Tibial artery (tissue), 4 donors: ENCODE data around the gene NENF.
"Not testable (repeated sequence)": the region's sequence is repeated elsewhere in the genome, so short reads cannot be mapped to it uniquely, and the experiment has no call there.

Experiments used
- DNase-seq, 2 donors: peaks; one replicate each; pipeline ENCODE4 v3.0.0-alpha.2; 2019
- H3K27ac ChIP-seq, 2 donors: fragments of 200-600 bp; sonication (generic) in 1 of 2; 1 replicate in 1 of 2; 2 replicates in 1 of 2; pipeline ENCODE4 v1.5.1; 2018 to 2019; ENCODE audit warnings: mild to moderate bottlenecking in 1 of 2
- H3K27me3 ChIP-seq, 2 donors: fragments of 200-600 bp; sonication (generic) in 1 of 2; one replicate each; pipeline versions ENCODE4 v1.5.1 to v1.6.0; 2016 to 2019
- H3K36me3 ChIP-seq, 3 donors: fragments of 200-600 bp; sonication (generic) in 2 of 3; one replicate each; pipeline ENCODE4 v1.5.1; 2016 to 2019; ENCODE audit warnings: mild to moderate bottlenecking in 2 of 3
- H3K4me1 ChIP-seq, 4 donors: fragments of 200-600 bp; sonication (generic) in 2 of 4; 1 replicate in 3 of 4; 2 replicates in 1 of 4; pipeline ENCODE4 v1.5.1; 2016 to 2019
- H3K4me3 ChIP-seq, 2 donors: fragments of 200-600 bp; sonication (generic) in 1 of 2; 1 replicate in 1 of 2; 2 replicates in 1 of 2; pipeline ENCODE4 v1.5.1; 2018 to 2019; ENCODE audit warnings: mild to moderate bottlenecking in 2 of 2
- H3K9me3 ChIP-seq, 3 donors: fragments of 200-600 bp; sonication (generic) in 1 of 3; one replicate each; pipeline ENCODE4 v1.5.1; 2016 to 2019
- intact Hi-C: fragments of 100-400 bp; cut with DNase I; formaldehyde crosslinking; loops from one replicate; pipeline ENCODE4 v1.15.0; 2023; ENCODE audit warnings: low total_unique reads
- TF ChIP-seq, protein P1 (sequence below), 2 experiments: fragments of 200-600 bp in 1 of 2; fragments of 450-650 bp in 1 of 2; IDR thresholded peaks; one replicate each; pipeline ENCODE4 v1.5.1; 2017 to 2019; ENCODE audit warnings: antibody characterized with exemption in 2 of 2, mild to moderate bottlenecking in 1 of 2, moderate library complexity in 1 of 2

NENF gene

DNA sequence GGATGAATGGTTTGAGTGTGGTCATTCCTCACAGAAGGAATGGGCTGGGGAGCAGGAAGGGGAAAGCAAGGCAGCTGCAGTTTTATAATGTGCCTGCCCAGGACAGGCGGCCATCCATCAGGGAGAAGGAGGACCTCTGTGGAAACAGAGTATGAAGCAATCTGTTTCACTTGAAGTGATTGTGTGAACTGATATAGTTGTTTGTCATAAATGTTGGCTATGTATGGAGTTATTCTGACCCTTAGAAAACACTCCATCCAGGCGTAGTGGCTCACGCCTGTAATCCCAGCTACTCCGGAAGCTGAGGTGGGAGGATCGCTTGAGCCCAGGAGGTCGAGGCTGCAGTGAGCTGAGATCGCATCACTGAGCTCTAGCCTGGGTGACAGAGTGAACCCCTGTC is 46.5 kb downstream of the NENF start:
- DNase-seq: no peak
- intact Hi-C loops: loop anchor here (10.0 kb wide), 2 partner anchors 136 to 316 kb away; partner anchors contain the start of genes NSL1 and TATDN3
- TF ChIP-seq, protein P1, sequence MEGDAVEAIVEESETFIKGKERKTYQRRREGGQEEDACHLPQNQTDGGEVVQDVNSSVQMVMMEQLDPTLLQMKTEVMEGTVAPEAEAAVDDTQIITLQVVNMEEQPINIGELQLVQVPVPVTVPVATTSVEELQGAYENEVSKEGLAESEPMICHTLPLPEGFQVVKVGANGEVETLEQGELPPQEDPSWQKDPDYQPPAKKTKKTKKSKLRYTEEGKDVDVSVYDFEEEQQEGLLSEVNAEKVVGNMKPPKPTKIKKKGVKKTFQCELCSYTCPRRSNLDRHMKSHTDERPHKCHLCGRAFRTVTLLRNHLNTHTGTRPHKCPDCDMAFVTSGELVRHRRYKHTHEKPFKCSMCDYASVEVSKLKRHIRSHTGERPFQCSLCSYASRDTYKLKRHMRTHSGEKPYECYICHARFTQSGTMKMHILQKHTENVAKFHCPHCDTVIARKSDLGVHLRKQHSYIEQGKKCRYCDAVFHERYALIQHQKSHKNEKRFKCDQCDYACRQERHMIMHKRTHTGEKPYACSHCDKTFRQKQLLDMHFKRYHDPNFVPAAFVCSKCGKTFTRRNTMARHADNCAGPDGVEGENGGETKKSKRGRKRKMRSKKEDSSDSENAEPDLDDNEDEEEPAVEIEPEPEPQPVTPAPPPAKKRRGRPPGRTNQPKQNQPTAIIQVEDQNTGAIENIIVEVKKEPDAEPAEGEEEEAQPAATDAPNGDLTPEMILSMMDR (IDR thresholded peaks at IDR 0.05): no peak
- peaks cover 0 to 41% (median 17%) of the 10 kb centered on the region in 4 donors for H3K4me1 ChIP-seq
- no peaks in the 10 kb centered on the region for H3K36me3 ChIP-seq
- H3K4me3 ChIP-seq: no peak overlapping the region
- no peaks in the 10 kb centered on the region for H3K27me3 ChIP-seq
- no peak overlapping the region for H3K27ac ChIP-seq
- H3K9me3 ChIP-seq: no peaks in the 10 kb centered on the region

DNA sequence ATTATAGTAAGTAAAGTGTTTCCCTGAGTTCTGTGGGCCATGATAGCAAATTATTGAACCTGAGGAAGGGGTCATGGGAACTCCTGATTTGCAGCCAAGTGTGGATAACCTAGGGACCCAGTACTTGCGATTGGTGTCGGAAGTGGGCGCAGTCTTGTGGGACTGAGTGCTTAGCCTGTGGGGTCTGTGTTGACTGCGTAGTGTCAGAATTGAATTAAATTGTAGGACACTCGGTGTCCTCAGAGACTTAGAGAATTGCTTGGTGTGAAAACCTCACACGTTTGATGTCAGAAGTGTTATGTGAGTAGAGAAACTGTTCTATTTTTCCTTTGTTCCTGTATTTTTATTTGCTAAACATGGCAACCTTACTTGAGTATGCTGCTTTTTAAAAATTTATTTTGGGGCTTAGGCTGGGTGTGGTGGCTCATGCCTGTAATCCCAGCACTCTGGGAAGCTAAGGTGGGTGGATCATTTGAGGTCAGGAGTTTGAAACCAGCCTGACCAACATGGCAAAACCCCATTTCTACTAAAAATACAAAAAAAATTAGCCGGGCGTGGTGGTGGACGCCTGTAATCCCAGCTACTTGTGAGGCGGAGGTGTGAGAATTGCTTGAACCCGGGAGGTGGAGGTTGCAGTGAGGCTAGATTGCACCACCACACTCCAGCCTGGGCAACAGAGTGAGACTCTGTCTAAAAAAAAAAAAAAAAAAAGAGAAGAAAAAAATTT is 48.2 kb downstream of the NENF start:
- Histone ChIP-seq H3K27ac (peak overlapping the region in 1 of 2 donors; percentile 15), H3K4me1 (peaks cover 0 to 47% (median 20%) of the 10 kb centered on the region in 4 donors)
- not testable (repeated sequence) for H3K4me3 ChIP-seq, H3K27me3 ChIP-seq, H3K36me3 ChIP-seq, H3K9me3 ChIP-seq
- peak in 1 of 2 donors; percentile 52 for DNase-seq
- intact Hi-C loops: loop anchor here (5.0 to 10.0 kb wide), 2 partner anchors 71 to 214 kb away; partner anchors contain the start of gene BATF3

DNA sequence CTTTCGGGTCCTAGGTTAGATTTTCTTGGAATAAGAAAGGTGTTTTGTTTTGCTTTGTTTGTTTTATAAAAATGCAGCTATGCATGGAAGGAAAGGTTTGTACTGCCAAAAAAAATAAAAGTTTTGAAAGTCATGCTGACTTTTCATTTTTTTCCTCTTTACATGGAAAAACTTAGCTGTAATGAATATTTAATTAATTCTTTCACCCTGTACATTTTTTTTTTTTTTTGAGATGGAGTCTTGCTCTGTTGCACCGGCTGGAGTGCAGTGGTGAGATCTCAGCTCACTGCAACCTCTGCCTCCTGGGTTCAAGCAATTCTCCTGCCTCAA is 48.7 kb downstream of the NENF start:
- Histone ChIP-seq H3K9me3 (no peaks in the 10 kb centered on the region), H3K4me3 (no peak overlapping the region), H3K27me3 (no peaks in the 10 kb centered on the region), H3K4me1 (peaks cover 0 to 52% (median 20%) of the 10 kb centered on the region in 4 donors), H3K27ac (peak overlapping the region; percentile 14 to 57), H3K36me3 (no peaks in the 10 kb centered on the region)
- TF ChIP-seq, protein P1 (IDR thresholded peaks at IDR 0.05): no peak
- intact Hi-C loops: loop anchor here (5.0 to 10.0 kb wide), 2 partner anchors 71 to 213 kb away; partner anchors contain the start of gene BATF3
- DNase-seq: peak in 1 of 2 donors; percentile 31

DNA sequence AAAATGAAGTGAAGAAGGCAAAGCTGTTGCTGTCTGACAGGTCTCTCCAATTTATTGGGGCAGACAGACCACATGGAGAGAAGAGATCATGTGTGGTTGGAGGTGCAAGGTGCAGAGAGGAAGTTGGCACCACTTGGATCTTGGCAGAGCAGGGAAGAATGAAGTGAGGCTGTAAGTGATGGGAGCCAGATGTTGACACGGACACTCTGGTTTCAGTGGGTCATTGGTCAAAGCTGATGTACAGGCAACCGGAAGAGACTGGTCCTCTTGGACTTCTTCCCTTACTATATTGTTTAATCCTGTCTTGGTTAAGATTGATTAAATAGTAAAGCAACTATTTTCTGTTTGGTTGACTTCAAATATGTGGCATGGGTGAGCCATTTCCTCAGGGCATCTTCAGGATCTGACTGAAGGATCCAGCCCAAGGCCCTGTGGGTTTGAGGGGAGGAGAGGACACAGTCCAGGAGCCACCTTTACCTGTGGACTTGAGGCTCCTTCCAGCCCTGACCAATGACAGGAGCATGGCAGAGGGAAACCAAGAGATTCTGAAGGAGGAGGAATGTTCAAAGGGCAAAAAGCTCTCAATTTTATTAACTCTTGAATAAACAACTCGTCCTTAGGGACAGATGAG is 49.4 kb downstream of the NENF start:
- H3K4me3 ChIP-seq: no peak overlapping the region
- H3K36me3 ChIP-seq: no peaks in the 10 kb centered on the region
- H3K27me3 ChIP-seq: no peaks in the 10 kb centered on the region
- H3K4me1 ChIP-seq: peaks cover 0 to 50% (median 19%) of the 10 kb centered on the region in 4 donors
- H3K27ac ChIP-seq: peak overlapping the region; percentile 14 to 57
- TF ChIP-seq, protein P1 (IDR thresholded peaks at IDR 0.05): no peak
- DNase-seq: peak in 1 of 2 donors; percentile 42
- no peaks in the 10 kb centered on the region for H3K9me3 ChIP-seq
- intact Hi-C loops: loop anchor here (5.0 to 10.0 kb wide), 2 partner anchors 70 to 213 kb away; partner anchors contain the start of gene BATF3

DNA sequence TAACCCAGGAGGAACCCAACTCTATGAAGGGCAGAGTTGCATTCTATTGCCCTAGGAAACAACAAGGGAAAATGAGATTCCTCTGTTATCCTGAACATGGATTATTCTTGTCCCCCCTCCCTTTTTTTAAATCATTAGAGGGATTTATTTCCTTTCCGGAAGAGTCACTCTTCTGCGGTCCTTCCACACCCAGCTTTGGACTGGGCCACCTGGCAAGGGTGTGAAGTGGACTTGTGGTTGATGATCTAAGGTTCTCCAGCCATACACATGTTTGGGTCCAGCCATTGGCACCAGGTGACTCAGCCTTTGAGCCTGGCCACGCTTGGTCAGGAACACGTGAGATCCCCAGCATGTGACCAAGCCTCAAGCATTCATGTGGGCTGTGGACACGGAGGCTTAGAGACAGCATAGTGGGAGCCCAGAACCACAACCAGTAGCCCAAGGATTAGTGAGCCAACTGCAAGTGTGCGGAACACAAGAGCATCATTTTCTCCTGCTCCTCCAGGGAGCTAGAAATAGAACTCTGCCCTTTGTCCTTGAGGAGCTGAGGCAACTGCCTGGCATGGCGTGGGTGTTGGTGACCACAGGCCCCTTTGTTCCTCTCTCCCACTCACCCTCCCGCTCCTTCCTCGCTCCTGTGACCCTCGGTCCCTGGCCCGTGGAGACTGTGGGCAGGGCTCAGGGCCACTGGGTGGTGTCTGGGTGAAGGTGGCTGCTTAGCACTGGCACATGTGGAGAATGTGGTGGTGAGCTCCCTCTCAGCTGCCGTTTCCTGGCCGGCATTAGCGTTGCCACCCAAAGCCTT is 50.1 kb downstream of the NENF start:
- intact Hi-C loops: loop anchor here (5.0 to 10.0 kb wide), 2 partner anchors 69 to 212 kb away; partner anchors contain the start of gene BATF3
- Histone ChIP-seq H3K9me3 (no peaks in the 10 kb centered on the region), H3K4me3 (no peak overlapping the region)

More for the DNA sequence above, 50.1 kb downstream of the NENF start:
- Histone ChIP-seq H3K4me1 (peaks cover 0 to 42% (median 15%) of the 10 kb centered on the region in 4 donors), H3K27me3 (no peaks in the 10 kb centered on the region), H3K27ac (peak overlapping the region in 1 of 2 donors; percentile 57), H3K36me3 (no peaks in the 10 kb centered on the region)
- TF ChIP-seq, protein P1 (IDR thresholded peaks at IDR 0.05): no peak
- peak in 1 of 2 donors; percentile 54 for DNase-seq
